Measurements from ENCODE around the gene HTR4.
"Not testable (repeated sequence)": the region's sequence is repeated elsewhere in the genome, so short reads cannot be mapped to it uniquely, and the experiment has no call there.

Gene HTR4

GRCh38 chr5:148532969-148533670 is 121.2 kb downstream of the HTR4 start:
- DNase-seq (ENCODE audit: low spot score) = no peak

GRCh38 chr5:148529450-148529849 is 124.9 kb downstream of the HTR4 start:
- DNase-seq (ENCODE audit: low spot score) = not testable (repeated sequence)

GRCh38 chr5:148524721-148525120 is 129.6 kb downstream of the HTR4 start:
- no peak for DNase-seq (ENCODE audit: low spot score)

GRCh38 chr5:148523139-148523538 is 131.2 kb downstream of the HTR4 start:
- DNase-seq (ENCODE audit: low spot score) = no peak

- DNase-seq (ENCODE audit: low spot score) = no peak
Measured at GRCh38 chr5:148515460-148515859, 138.9 kb downstream of the HTR4 start.

GRCh38 chr5:148514344-148514743 is 140.0 kb downstream of the HTR4 start:
- DNase-seq (ENCODE audit: low spot score) = no peak

- DNase-seq (ENCODE audit: low spot score) = no peak
Measured at GRCh38 chr5:148512498-148512897, 141.8 kb downstream of the HTR4 start.

- DNase-seq (ENCODE audit: low spot score) = no peak
Measured at GRCh38 chr5:148511810-148512347, 142.4 kb downstream of the HTR4 start.

GRCh38 chr5:148509893-148510292 is 144.4 kb downstream of the HTR4 start:
- no peak for DNase-seq (ENCODE audit: low spot score)

- DNase-seq (ENCODE audit: low spot score) = no peak
Measured at GRCh38 chr5:148507648-148508047, 146.7 kb downstream of the HTR4 start.

- DNase-seq (ENCODE audit: low spot score) = no peak
Measured at GRCh38 chr5:148499452-148499851, 154.9 kb downstream of the HTR4 start.

GRCh38 chr5:148497757-148498156 is 156.6 kb downstream of the HTR4 start:
- DNase-seq (ENCODE audit: low spot score) = no peak

- no peak for DNase-seq (ENCODE audit: low spot score)
Measured at GRCh38 chr5:148492351-148492750, 162.0 kb downstream of the HTR4 start.

- DNase-seq (ENCODE audit: low spot score) = no peak
Measured at GRCh38 chr5:148491793-148492184, 162.5 kb downstream of the HTR4 start.

GRCh38 chr5:148491015-148491792 is 163.1 kb downstream of the HTR4 start:
- DNase-seq (ENCODE audit: low spot score) = no peak

GRCh38 chr5:148488757-148489156 is 165.6 kb downstream of the HTR4 start:
- no peak for DNase-seq (ENCODE audit: low spot score)

GRCh38 chr5:148486456-148486855 is 167.9 kb downstream of the HTR4 start:
- no peak for DNase-seq (ENCODE audit: low spot score)

- DNase-seq (ENCODE audit: low spot score) = no peak
Measured at GRCh38 chr5:148484651-148485050, 169.7 kb downstream of the HTR4 start.

GRCh38 chr5:148483750-148484149 is 170.6 kb downstream of the HTR4 start:
- no peak for DNase-seq (ENCODE audit: low spot score)

- peak; percentile 49 for DNase-seq (ENCODE audit: low spot score)
Measured at GRCh38 chr5:148482697-148483462, 171.4 kb downstream of the HTR4 start.

GRCh38 chr5:148482196-148482595 is 172.1 kb downstream of the HTR4 start:
- no peak for DNase-seq (ENCODE audit: low spot score)

GRCh38 chr5:148477429-148477828 is 176.9 kb downstream of the HTR4 start:
- no peak for DNase-seq (ENCODE audit: low spot score)

GRCh38 chr5:148476302-148476701 is 178.0 kb downstream of the HTR4 start:
- no peak for DNase-seq (ENCODE audit: low spot score)

Measured in hepatic stellate cell (primary cell).